Parathyroid adenoma (tissue), 2 donors: ENCODE data around the gene MAP3K4.

Experiments used
- H2AFZ ChIP-seq: fragments of 300-600 bp; sonication (generic); one replicate; pipeline ENCODE4 v1.7.0; 2017; ENCODE audit warnings: antibody characterized with exemption, mild to moderate bottlenecking
- H3K27ac ChIP-seq: fragments of 300-600 bp; sonication (generic); one replicate; pipeline ENCODE4 v1.7.0; 2017
- H3K27me3 ChIP-seq: fragments of 300-600 bp; sonication (generic); one replicate; pipeline ENCODE4 v1.7.0; 2017; ENCODE audit warnings: low read length; ENCODE audit not compliant: control insufficient read depth, insufficient read depth
- H3K36me3 ChIP-seq: fragments of 300-600 bp; sonication (generic); one replicate; pipeline ENCODE4 v1.7.0; 2017; ENCODE audit warnings: low read length; ENCODE audit not compliant: control insufficient read depth, insufficient read depth
- H3K4me1 ChIP-seq: fragments of 300-600 bp; sonication (generic); one replicate; pipeline ENCODE4 v1.7.0; 2017; ENCODE audit warnings: control low read depth
- H3K4me2 ChIP-seq: fragments of 300-600 bp; sonication (generic); one replicate; pipeline ENCODE4 v1.7.0; 2017; ENCODE audit warnings: low read length
- H3K4me3 ChIP-seq: fragments of 300-600 bp; sonication (generic); one replicate; pipeline ENCODE4 v1.7.0; 2017; ENCODE audit warnings: low read depth, low read length
- H3K79me2 ChIP-seq: fragments of 300-600 bp; sonication (generic); one replicate; pipeline ENCODE4 v1.7.0; 2017; ENCODE audit warnings: control low read depth
- H3K9ac ChIP-seq: fragments of 300-600 bp; sonication (generic); one replicate; pipeline ENCODE4 v1.7.0; 2017; ENCODE audit warnings: mild to moderate bottlenecking
- H3K9me3 ChIP-seq: fragments of 300-600 bp; sonication (generic); one replicate; pipeline ENCODE4 v1.7.0; 2017; ENCODE audit warnings: low read length; ENCODE audit not compliant: control insufficient read depth
- TF ChIP-seq, protein P1 (sequence below): fragments of 300-600 bp; sonication (generic); IDR thresholded peaks from one replicate; pipeline ENCODE4 v1.7.0; 2017; ENCODE audit warnings: antibody characterized with exemption, mild to moderate bottlenecking
- donor health status: primary hyperparathyroidism.

MAP3K4 gene

DNA sequence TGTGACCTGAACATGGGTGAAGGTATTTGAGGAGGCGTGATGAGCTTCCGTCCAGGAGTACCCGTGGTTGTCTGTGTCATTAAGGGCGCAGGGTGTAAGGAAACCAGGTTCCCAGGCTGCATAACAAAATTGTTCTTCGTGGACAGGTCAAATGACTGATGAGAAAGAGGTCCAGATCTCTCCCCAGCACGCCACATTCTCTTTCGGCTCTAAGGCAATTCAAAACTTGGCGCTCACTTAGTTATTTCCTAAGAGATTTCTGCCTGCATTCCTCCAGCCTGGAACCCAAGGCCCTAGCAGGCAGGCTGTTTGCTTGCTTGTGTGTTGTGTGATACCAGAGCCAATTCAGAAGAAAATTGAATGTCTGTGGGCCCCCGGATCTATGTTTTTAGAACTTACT, 142.4 kb downstream of the MAP3K4 start:
- H3K4me2 ChIP-seq = no peak overlapping the region
- H3K36me3 ChIP-seq = no peaks in the 10 kb centered on the region
- H3K27ac ChIP-seq = no peak overlapping the region
- no peak overlapping the region for H2AFZ ChIP-seq
- no peak overlapping the region for H3K9ac ChIP-seq
- TF ChIP-seq, protein P1, sequence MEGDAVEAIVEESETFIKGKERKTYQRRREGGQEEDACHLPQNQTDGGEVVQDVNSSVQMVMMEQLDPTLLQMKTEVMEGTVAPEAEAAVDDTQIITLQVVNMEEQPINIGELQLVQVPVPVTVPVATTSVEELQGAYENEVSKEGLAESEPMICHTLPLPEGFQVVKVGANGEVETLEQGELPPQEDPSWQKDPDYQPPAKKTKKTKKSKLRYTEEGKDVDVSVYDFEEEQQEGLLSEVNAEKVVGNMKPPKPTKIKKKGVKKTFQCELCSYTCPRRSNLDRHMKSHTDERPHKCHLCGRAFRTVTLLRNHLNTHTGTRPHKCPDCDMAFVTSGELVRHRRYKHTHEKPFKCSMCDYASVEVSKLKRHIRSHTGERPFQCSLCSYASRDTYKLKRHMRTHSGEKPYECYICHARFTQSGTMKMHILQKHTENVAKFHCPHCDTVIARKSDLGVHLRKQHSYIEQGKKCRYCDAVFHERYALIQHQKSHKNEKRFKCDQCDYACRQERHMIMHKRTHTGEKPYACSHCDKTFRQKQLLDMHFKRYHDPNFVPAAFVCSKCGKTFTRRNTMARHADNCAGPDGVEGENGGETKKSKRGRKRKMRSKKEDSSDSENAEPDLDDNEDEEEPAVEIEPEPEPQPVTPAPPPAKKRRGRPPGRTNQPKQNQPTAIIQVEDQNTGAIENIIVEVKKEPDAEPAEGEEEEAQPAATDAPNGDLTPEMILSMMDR = no peak
- no peaks in the 10 kb centered on the region for H3K79me2 ChIP-seq
- no peaks in the 10 kb centered on the region for H3K9me3 ChIP-seq
- no peaks in the 10 kb centered on the region for H3K4me1 ChIP-seq
- no peaks in the 10 kb centered on the region for H3K27me3 ChIP-seq
- no peak overlapping the region for H3K4me3 ChIP-seq

DNA sequence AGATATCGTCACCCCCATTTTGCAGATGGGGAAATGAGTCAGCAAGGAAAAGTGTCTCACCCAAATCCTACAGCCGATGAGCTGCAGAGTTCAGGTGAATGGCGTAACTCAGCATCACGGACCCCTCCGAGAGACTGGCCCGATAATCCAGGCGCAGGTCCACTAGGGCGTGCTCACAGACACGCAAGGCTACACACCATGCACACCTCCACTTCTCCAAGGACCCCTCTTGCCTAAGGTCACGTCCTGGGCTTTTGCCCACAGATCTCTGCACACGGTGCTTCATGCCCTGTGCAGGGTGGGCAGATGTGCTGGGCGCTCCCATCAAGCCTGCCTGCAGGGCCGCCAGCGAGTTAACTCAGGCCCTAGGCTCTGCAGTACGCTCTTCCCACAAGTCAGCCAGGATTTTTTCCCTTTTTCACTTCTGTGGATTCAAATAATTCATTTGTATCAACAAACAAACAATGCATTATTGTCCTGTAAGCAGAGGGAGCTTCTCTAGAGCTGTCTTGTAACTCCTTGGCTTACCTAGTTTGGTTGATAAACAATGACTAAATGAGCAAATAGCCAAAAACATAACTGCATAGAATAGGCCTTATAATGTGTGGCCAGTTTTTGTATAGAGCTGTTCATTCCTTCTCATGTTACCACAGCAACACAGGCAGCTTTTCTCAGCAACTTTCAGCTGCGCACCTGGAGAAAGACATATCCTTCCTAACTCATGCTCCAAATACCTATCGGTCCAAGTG, 143.2 kb downstream of the MAP3K4 start:
- TF ChIP-seq, protein P1 = no peak
- H3K36me3 ChIP-seq = no peaks in the 10 kb centered on the region
- H3K4me1 ChIP-seq = no peaks in the 10 kb centered on the region
- no peak overlapping the region for H3K4me2 ChIP-seq
- H3K27me3 ChIP-seq = no peaks in the 10 kb centered on the region
- no peaks in the 10 kb centered on the region for H3K9me3 ChIP-seq
- H3K27ac ChIP-seq = no peak overlapping the region
- H2AFZ ChIP-seq = no peak overlapping the region
- no peak overlapping the region for H3K9ac ChIP-seq
- H3K4me3 ChIP-seq = no peak overlapping the region
- no peaks in the 10 kb centered on the region for H3K79me2 ChIP-seq

DNA sequence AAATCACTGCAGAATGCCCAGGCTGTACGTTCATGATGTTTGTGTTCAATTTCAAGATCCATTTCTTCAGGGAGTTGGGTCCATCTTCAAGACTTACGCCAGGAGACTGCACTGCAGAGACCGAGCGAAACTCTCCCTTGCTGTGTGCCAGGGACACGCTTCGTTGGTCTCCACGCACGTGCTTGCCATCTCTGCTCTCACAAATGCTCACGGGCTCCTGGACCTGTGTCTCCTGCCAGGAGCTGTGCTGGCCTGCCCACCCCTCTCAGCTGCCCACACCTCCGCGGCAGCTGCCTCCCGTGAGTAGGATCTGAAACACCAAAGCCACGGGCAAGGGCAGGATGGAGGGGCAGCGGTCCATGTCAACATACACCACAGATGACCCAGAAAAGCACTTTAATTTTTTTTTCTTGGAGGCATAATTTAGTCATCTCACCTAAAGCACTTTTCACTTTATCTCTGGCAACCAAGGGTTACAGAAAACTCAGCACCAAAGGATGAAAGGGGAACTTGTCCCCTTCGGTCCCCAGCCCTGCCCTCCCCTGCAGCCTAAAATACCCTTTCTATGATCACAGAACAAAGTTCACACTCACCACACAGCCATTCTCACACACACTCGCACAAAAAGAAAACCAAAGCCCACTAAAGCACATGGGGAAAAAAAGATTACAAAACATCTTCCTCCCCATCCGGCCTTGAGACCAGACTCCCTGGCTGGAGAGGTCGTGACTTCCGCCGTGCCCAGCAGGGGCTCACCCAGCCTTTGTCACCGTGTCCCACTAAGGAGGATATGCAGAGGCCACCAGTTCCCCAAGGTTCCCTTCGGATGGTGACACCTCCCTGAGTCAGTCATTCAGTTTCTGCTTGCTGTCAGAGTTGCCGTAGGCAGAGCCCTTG, 144.4 kb downstream of the MAP3K4 start:
- no peak overlapping the region for H3K9ac ChIP-seq
- H3K4me1 ChIP-seq = no peaks in the 10 kb centered on the region
- H3K79me2 ChIP-seq = no peaks in the 10 kb centered on the region
- H3K36me3 ChIP-seq = no peaks in the 10 kb centered on the region
- no peak overlapping the region for H3K27ac ChIP-seq
- TF ChIP-seq, protein P1 = no peak
- H3K27me3 ChIP-seq = no peaks in the 10 kb centered on the region
- no peak overlapping the region for H3K4me2 ChIP-seq
- H2AFZ ChIP-seq = no peak overlapping the region
- no peaks in the 10 kb centered on the region for H3K9me3 ChIP-seq
- no peak overlapping the region for H3K4me3 ChIP-seq

DNA sequence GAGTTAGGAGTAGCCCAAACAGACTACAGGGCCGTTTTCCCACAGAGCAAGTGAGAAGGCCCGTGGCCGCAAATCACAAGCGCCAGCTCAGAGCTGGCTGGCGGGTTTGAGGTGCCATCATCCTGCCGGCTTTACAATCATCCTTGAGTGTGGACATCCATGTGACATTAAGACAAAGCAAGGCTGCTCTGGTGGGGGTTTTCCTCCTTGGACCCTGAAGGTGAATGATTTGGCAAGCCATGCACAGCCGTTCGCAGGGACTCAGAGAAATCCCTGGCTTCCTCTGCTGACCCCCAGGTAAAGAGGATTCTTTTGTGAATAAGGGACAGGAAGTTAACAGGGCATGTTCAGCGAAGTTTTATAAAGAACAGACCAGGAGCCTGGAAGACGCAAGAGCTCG, 145.1 kb downstream of the MAP3K4 start:
- Histone ChIP-seq H3K36me3 (no peaks in the 10 kb centered on the region), H3K4me1 (no peaks in the 10 kb centered on the region)
- TF ChIP-seq, protein P1 = no peak

More for the DNA sequence above, 145.1 kb downstream of the MAP3K4 start:
- no peaks in the 10 kb centered on the region for H3K79me2 ChIP-seq
- no peak overlapping the region for H2AFZ ChIP-seq
- no peak overlapping the region for H3K27ac ChIP-seq
- H3K9ac ChIP-seq = no peak overlapping the region
- H3K27me3 ChIP-seq = no peaks in the 10 kb centered on the region
- no peaks in the 10 kb centered on the region for H3K9me3 ChIP-seq
- no peak overlapping the region for H3K4me3 ChIP-seq
- no peak overlapping the region for H3K4me2 ChIP-seq
